Esophagus squamous epithelium (tissue), 4 donors: ENCODE results near the gene FNDC5.

Experiments
- CTCF ChIP-seq, 6 experiments: fragments of 450-650 bp in 4 of 6; fragments of 200-600 bp in 2 of 6; sonication (generic) in 2 of 6; IDR thresholded peaks; one replicate each; pipeline ENCODE4 v1.5.1; 2016 to 2019; ENCODE audit warnings: antibody characterized with exemption in 6 of 6, mild to moderate bottlenecking in 4 of 6, moderate library complexity in 4 of 6
- POLR2A ChIP-seq, 4 donors: fragments of 450-650 bp; IDR thresholded peaks; one replicate each; pipeline ENCODE4 v1.6.1; 2017; ENCODE audit warnings: antibody characterized with exemption in 4 of 4, mild to moderate bottlenecking in 4 of 4, moderate library complexity in 3 of 4

DNA sequence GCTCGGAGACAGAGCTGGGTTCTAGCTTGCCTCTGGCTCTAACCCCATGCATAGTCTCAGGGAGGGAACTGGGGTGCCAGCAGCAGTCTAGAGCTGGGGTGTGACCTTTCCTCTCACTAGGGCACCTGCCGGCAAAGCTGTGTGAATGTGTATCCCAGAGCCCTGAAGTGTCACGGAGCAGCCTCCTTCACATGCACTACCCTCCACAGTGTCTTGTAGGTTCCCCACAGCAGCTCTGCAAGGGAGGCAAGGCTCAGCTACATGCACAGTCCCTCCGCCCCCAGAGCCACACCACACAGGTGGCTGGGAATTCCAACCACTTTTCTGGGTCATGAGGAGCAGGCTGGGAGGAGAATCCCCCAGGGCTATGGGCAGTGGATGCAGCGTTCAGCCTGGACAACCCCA, 7.9 kb upstream of the FNDC5 start:
- no peak for TF ChIP-seq CTCF (IDR thresholded peaks at IDR 0.05)
- TF ChIP-seq POLR2A (IDR thresholded peaks at IDR 0.05): no peak
